Neural crest cell (in vitro differentiated cells): ENCODE results near the gene NAT10. TPM values are rescaled to one million over a fixed set of nuclear protein-coding genes. Genes with fewer than 3 reads are reported as not detected.

Experiments
- DNase-seq: peaks from one replicate; pipeline ENCODE4 v3.0.0; 2021; ENCODE audit warnings: low read depth, mixed read lengths, low spot score
- H3K27ac Mint-ChIP-seq: one replicate; pipeline ENCODE4 v1.8.0; 2021; ENCODE audit warnings: mild to moderate bottlenecking, mixed read lengths; ENCODE audit not compliant: unreplicated experiment
- H3K27me3 Mint-ChIP-seq: 2 replicates; pipeline ENCODE4 v1.8.0; 2021; ENCODE audit warnings: low read depth, mild to moderate bottlenecking, mixed read lengths
- H3K36me3 Mint-ChIP-seq: 2 replicates; pipeline ENCODE4 v1.8.0; 2021; ENCODE audit warnings: low read depth, mild to moderate bottlenecking, mixed read lengths
- H3K4me1 Mint-ChIP-seq: 2 replicates; pipeline ENCODE4 v1.8.0; 2021; ENCODE audit warnings: mixed read lengths
- H3K4me3 Mint-ChIP-seq: one replicate; pipeline ENCODE4 v1.8.0; 2021; ENCODE audit warnings: mild to moderate bottlenecking, mixed read lengths
- H3K9me3 Mint-ChIP-seq: 2 replicates; pipeline ENCODE4 v1.8.0; 2021; ENCODE audit warnings: mixed read lengths
- total RNA-seq: library from RNA; stranded (reverse); gene quantifications from 2 replicates; pipeline ENCODE4 v1.2.1, GENCODE V29; 2021
- TF ChIP-seq, protein P1 (sequence below): fragments of 200-600 bp; sonication (generic); conservative IDR thresholded peaks from 2 replicates; pipeline ENCODE4 v1.5.0; 2021; ENCODE audit warnings: antibody characterized with exemption, mild to moderate bottlenecking

Gene NAT10
- total RNA-seq, 1 donor from 2014 or later, result 70.8 TPM

DNA sequence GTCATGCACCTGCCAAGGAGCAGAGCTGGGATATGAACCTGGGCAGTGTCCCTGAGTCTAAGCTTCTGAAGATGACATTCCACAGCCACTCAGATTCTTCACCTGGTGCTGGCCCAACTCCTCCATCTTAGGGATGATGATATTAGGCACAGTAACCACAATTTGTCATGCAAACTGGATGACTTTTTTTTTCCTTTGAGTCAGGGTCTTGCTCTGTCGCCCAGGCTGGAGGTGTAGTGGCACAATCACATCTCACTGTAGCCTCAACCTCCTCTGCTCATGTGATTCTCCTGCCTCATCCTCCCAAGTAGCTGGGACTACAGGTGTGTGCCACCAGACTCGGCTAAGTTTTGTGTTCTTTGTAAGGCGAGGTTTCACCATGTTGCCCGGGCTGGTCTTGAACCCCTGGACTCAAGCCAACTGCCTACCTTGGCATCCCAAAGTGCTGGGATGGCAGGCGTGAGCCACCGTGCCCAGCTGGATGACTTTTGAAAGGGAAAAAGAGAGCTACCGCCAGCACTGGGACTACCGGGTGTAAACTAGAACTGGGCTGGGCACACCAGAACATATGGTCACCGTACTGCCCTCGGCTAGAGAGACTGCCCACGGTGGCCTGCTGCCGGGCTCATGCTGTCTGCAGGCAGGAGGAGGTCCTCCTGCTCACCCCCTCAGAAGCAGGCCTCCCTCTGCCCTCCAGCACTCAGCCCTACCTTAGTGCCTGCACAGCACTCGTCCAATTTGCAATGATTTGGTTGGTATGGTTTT lies 77.7 kb downstream of the NAT10 start:
- H3K4me1 Mint-ChIP-seq, result peaks cover 43% of the 10 kb centered on the region
- H3K36me3 Mint-ChIP-seq, result no peaks in the 10 kb centered on the region
- TF ChIP-seq, protein P1, sequence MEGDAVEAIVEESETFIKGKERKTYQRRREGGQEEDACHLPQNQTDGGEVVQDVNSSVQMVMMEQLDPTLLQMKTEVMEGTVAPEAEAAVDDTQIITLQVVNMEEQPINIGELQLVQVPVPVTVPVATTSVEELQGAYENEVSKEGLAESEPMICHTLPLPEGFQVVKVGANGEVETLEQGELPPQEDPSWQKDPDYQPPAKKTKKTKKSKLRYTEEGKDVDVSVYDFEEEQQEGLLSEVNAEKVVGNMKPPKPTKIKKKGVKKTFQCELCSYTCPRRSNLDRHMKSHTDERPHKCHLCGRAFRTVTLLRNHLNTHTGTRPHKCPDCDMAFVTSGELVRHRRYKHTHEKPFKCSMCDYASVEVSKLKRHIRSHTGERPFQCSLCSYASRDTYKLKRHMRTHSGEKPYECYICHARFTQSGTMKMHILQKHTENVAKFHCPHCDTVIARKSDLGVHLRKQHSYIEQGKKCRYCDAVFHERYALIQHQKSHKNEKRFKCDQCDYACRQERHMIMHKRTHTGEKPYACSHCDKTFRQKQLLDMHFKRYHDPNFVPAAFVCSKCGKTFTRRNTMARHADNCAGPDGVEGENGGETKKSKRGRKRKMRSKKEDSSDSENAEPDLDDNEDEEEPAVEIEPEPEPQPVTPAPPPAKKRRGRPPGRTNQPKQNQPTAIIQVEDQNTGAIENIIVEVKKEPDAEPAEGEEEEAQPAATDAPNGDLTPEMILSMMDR, result no peak
- no peak for DNase-seq
- no peaks in the 10 kb centered on the region for H3K27me3 Mint-ChIP-seq
- no peaks in the 10 kb centered on the region for H3K9me3 Mint-ChIP-seq
- no peak overlapping the region for H3K27ac Mint-ChIP-seq
- no peak overlapping the region for H3K4me3 Mint-ChIP-seq

DNA sequence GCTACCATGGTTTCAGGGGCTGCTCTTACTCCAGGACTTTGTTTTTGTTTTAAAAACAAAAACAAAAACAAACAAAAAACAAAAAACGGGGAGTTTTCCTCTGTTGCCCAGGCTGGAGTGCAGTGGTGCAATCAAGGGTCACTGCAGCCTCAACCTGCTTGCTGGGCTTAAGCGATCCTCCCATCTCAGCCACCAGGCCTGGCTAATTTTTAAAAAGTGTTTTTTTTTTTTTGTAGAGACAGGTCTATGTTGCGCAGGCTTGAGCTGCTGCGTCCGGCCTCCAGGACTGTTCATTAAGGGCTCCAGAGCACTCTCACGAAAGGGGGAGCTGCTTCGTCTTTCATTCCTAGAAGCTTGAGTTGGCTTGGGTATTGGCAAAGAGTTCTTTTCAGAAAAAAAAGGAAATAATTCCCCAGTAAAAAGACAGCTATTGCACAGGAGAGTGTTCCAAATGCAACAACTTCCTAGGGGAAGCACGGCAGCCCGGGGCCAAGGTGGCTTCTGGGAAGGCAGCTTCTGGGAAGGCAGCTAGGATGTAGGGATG lies 78.5 kb downstream of the NAT10 start:
- Mint-ChIP-seq H3K4me3 (no peak overlapping the region), H3K9me3 (no peaks in the 10 kb centered on the region), H3K36me3 (no peaks in the 10 kb centered on the region), H3K4me1 (peaks cover 51% of the 10 kb centered on the region), H3K27me3 (no peaks in the 10 kb centered on the region), H3K27ac (no peak overlapping the region)
- DNase-seq, result no peak
- TF ChIP-seq, protein P1, result no peak

DNA sequence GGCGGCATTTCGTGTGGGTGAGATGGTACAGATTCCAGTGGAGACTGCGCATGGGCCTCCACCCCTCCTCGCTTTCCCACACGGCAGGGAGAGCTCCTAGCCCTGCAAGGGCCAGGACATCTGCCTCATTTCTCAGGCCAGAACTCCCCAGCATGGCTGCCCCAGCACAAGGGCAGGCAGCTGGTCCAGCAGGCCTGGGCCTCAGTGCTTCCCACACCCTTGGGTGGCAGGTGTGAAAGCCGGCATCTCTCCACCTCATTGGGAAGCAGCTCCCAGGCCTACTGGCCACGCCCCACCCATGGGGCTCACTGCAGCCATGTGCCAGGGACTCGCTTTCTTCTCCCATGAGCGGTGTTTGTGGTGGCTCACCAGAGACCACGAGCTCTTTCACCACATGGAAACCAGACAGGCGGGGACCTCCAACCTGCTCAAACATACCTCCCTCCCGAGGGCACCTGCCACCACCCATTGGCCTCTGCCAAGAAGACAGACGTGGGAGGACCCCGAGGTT lies 79.1 kb downstream of the NAT10 start:
- H3K4me3 Mint-ChIP-seq, result no peak overlapping the region
- DNase-seq, result no peak
- H3K9me3 Mint-ChIP-seq, result no peaks in the 10 kb centered on the region
- H3K27ac Mint-ChIP-seq, result no peak overlapping the region
- peaks cover 56% of the 10 kb centered on the region for H3K4me1 Mint-ChIP-seq
- TF ChIP-seq, protein P1, result no peak
- no peaks in the 10 kb centered on the region for H3K36me3 Mint-ChIP-seq
- no peaks in the 10 kb centered on the region for H3K27me3 Mint-ChIP-seq

DNA sequence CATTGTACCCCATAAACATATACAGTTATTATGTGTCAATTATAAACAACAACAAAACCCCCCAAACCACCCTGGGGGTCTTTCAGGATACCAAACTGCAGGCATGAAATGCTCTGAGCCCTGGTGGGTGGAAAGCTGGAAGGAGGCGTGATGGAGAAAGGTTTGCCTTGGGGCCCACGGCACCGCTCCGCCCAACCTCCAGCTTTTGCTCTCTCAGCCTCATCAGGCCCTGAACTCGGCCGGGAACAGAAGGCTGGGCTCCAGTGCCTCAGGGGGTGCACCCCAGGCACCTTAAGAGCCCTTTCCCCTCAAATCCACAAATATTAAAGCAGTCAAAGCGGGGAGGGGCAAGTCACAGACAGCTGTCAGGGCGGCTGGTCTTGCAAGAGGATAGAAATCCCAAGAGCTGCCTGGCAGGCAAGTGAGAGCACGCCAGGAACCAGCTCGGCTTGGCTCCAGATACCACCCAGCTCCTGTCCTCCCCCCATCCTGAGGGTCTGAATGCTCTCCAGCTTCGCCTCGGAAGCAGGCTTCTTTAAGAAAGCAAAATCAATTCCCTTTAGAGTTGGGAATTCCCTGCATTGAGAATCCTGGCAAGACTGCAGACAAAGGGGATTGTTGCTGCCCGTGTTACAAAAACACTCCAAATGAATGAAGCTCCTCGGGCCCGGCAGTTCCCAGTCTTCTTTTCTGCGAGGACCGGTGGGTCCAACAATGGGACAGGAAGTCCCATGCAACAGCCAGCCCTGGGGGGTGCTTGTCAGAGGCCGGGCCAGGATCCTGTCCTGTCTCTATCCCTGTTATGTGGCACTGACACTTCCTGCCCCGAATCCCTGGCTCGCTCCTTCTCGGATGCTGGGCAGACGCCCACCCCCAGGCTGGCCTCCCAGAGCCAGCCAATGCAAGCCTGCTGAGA lies 80.8 kb downstream of the NAT10 start:
- TF ChIP-seq, protein P1, result no peak
- H3K4me1 Mint-ChIP-seq, result peaks cover 54% of the 10 kb centered on the region
- H3K4me3 Mint-ChIP-seq, result peak overlapping the region; percentile 38
- H3K36me3 Mint-ChIP-seq, result no peaks in the 10 kb centered on the region
- H3K27me3 Mint-ChIP-seq, result no peaks in the 10 kb centered on the region
- peak overlapping the region; percentile 98 for H3K27ac Mint-ChIP-seq
- no peaks in the 10 kb centered on the region for H3K9me3 Mint-ChIP-seq
- peak; percentile 21 for DNase-seq

DNA sequence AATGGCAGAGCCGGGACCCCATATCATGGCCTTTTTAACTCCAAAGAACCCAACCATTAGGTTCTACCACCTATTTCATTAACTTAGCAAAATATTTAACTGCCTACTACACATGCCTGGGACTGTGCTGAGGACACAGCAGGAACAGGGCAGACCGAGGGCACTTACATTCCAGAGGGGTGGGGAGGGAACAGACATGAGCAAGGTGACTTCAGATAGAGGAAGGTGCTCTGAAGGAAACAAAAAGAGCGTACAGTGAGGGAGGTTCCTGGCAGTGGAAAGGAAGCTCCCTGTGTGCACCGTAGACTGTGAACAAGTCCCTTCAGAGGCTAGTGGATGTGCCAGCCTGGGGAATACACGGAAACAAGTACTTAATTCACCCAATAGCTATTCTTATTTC lies 82.8 kb downstream of the NAT10 start:
- Mint-ChIP-seq H3K4me3 (no peak overlapping the region), H3K27me3 (no peaks in the 10 kb centered on the region), H3K27ac (peak overlapping the region; percentile 1), H3K4me1 (peaks cover 65% of the 10 kb centered on the region), H3K36me3 (no peaks in the 10 kb centered on the region), H3K9me3 (no peaks in the 10 kb centered on the region)
- no peak for DNase-seq
- TF ChIP-seq, protein P1, result no peak
